Stimulated activated CD8-positive, alpha-beta memory T cell treated with anti-CD3 and anti-CD28 coated beads, Interleukin-7, amount 100 ng/mL, for 24 hours (primary cell): Measurements from ENCODE around the gene CNTNAP2.

Experiments
- DNase-seq: peaks from one replicate; pipeline ENCODE4 v3.0.0-alpha.2; 2020; ENCODE audit warnings: low read depth

CNTNAP2 gene

GRCh38 chr7:148153616-148154284 lies 2037.1 kb downstream of the CNTNAP2 start:
- no peak for DNase-seq

- no peak for DNase-seq
Measured at GRCh38 chr7:148155000-148155399, 2038.4 kb downstream of the CNTNAP2 start.

DNA sequence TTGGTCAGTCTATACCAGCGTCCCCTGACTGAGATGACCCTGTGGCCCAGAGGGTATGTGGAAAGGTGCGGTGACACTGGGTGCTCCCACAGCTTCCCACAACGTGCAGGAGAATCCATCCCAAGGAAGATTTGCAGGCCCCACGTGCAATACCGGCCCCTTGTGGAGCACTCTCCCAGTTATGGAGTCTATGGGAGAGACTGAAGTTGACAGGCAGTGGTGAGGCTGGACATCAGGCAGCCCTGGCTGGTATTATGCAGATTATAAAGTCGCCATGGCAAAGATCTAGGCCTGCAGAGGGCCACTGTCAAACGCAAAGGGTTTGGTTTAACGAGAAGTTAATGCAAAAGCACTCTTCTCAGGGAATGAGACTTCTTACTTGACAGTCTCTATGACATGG lies 2039.2 kb downstream of the CNTNAP2 start:
- no peak for DNase-seq

DNA sequence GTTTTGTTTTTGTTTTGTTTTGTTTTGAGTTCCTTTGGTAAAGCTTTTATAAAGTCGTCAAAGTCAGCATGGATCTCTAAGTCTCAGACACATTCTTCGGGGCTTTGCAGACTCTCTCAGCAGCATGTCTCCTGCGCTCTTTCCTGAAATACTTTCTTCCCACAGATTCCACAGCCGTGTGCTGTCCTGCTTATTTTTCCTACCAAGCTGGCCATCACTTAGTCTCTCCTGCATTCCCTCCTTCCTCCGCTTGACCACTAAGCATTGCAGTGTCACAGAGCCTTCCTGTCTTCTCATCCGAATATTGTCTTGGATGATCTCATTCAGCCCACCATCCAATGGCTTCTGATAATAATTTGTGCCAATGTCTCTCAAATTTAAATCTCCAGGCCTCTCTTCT lies 2039.6 kb downstream of the CNTNAP2 start:
- DNase-seq: no peak

GRCh38 chr7:148159331-148159730 lies 2042.7 kb downstream of the CNTNAP2 start:
- DNase-seq: no peak

DNA sequence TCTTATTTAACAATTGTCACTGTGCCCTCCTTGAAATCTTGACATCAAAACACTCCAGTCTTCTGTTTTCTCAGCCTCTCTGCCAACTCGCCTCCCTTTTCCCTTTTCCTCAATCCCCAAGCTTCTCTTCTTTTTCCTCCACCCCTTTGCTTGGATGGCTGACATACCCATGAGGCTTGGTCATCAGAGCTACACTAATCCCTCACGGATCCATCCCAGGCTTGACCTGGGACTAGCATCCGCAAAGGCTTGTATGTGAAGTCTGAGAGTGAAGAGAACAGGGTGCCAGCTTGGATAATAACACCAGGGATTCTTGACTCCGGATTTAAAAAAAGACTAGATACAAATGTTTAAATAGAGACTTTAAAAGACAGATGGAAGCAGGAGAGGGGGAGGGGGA lies 2045.2 kb downstream of the CNTNAP2 start:
- DNase-seq: no peak

GRCh38 chr7:148162808-148163207 lies 2046.2 kb downstream of the CNTNAP2 start:
- DNase-seq: no peak

DNA sequence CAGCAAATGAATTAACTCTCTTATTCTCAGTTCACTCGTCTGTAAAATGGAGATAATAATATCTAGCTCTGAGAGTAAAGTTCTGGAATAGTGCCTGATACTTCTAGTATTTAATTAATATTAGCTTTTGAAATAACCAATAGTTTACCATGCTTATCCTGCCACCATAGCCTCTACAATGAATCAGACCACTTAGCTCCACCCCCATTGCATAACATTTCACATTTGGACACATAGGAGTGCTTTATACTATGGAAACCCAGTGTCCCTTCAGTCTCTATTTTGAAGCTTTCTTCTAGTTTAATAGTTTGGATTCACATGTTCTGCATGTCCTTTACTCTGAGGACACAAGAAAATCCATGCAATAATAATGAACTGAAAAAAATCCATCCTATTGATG lies 2046.6 kb downstream of the CNTNAP2 start:
- no peak for DNase-seq

DNA sequence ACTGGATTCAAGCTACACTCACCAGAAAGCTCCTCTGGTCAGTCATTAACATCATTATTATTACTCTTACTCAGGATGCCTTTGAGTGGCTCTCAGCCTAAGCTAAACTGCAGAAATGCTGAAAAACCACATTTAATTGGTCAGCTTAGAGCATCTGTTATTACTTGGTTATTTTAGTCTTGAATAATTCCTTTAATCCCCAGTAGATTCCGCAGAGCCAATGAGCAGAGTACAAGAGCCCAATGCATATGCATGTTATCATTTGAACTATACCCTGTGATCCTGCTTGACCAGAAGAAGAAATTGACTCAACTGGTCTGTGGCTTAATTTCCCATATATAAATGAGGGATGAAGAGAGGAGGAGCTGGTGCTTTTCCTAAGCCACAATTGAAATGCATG lies 2056.3 kb downstream of the CNTNAP2 start:
- DNase-seq: no peak

DNA sequence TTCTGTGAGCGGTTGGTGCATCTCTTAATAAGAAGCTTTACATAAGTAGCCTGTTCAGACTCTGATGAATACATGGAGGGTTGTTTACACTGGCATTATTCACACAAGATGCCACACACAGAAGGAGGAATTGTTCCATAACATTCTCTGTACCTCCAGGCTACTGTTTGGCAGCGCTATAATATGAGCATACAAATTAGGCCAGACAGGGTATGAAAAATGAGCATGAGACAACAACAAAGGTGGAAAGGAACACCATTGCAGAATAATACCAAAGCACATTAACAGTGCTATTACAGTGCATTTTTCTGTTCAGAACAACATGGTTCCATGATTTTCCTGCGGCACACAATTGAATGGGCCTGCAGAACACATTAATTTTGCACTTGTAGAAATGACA lies 2056.8 kb downstream of the CNTNAP2 start:
- no peak for DNase-seq

DNA sequence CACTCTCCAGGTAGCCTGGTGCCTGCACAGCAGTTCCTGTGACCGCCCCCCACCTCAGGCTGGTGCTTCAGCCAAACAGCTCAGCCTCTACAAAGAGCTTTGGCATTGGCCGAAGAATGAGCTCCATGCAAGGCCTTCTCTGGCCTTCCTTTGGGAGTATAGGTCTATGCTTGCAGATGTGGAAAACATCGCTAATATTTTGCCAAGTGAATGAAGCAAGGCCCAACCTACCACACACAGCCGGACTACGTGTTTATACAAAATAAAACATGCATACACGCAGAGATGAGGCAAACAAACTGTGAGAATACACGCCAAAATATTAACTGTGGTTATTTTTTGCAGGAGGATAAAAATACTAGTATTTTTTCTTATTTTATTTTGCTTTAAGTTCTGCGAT lies 2057.8 kb downstream of the CNTNAP2 start:
- DNase-seq: no peak

GRCh38 chr7:148175512-148175911 lies 2058.9 kb downstream of the CNTNAP2 start:
- no peak for DNase-seq

DNA sequence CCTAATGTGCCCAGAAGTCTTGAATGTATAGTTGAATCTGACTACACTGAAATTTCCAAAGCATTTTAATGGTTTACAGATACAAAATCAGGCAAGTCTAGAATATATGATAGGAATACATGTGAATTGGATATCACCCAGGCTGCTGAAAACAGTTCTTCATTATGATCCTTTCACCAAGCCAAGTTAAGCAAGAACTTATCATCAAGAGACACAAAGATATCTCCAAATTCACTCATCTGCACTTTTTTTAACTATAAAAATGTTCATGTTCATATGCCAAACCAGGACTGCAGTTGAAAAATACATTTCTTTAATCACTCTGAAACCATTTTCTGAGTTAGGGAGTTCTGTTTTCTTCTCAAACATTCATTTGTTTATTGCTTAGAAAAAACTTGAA lies 2061.4 kb downstream of the CNTNAP2 start:
- DNase-seq: no peak

- no peak for DNase-seq
Measured at GRCh38 chr7:148180075-148180474, 2063.5 kb downstream of the CNTNAP2 start.

DNA sequence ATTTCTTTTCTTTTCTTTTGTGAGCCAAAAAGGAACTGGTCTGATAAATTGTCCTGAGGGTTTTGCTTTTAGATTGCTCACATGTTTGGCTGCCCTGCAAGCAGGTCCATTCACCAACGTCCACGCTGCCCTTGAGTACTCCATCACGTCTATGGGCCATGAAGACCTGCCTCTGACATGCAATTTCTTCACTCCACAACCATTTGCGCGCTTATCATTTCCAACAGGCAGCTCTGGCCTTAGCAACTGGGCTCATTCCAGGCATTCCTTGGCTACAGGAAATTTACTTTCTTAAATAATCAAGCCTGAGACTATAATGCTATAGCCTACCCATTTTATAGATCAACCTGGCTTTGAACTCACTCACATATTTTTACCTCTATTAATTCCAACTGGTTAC lies 2065.7 kb downstream of the CNTNAP2 start:
- no peak for DNase-seq

DNA sequence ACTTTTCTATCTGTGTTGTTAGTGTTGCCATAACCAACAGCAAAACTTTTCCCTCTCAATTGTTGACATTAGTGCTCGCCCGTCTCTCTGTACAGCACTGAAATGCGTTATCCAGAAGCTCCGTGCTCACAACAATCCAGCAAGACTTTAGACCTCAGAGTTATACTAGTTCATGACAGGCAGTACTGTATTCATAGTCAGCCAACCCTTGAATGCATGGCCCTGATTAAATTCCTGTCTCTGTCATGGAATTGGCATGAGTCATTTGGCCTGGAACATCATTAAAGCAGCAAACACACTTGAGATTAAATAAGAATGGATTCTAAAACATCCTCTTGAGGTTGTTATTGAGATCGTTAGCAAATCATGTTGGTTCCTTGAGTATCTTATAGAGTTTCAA lies 2068.4 kb downstream of the CNTNAP2 start:
- DNase-seq: no peak

- no peak for DNase-seq
Measured at GRCh38 chr7:148187471-148187870, 2070.9 kb downstream of the CNTNAP2 start.

DNA sequence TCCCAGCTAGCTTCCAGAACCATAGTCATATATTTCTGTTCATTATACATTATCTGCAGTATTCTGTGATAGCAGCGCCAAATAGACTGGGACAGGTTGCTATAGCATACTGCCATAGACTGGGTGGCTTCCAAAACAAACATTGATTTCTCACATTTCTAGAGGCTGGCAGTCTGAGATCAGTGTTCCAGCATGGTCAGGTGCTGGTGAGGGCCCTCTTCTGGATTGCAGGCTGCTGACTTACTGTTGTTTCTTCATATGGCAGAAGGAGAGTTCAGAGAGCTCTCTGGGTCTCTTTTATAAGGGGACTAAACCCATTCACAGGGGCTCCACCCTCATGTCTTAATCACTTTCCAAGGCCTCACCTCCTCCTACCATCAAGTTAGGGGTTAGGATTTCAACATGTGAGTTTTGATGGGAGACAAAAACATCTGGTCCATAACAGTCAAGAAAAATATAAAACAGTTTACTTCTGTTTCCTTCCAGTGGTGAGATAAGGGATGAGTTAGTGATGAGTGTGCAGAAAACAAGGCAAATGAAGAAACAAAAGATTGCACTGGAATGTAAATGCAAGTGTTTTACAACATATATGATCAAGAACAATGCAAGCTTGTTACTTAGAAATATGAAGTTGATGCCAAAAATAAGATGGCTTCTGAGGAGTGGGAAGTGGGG lies 2074.9 kb downstream of the CNTNAP2 start:
- DNase-seq: no peak

DNA sequence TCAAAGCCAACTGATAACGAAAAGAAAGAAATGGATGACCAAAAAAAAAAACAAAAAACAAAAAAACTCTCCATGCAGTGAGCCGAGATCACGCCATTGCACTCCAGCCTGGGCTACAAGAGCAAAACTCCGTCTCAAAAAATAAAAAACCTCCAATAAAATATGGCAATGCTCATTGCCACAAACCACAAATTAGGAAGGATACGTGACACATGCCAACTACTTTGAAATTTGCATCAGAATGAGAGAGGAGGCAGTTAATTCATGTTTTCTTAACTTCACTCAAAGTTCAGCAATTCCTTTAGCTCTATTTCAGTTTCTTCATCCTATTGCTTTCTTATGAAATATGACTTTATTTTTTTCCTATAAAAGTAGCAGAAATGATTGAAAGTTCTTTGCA lies 2075.9 kb downstream of the CNTNAP2 start:
- no peak for DNase-seq

GRCh38 chr7:148201992-148202391 lies 2085.4 kb downstream of the CNTNAP2 start:
- no peak for DNase-seq

- no peak for DNase-seq
Measured at GRCh38 chr7:148204639-148205304, 2088.2 kb downstream of the CNTNAP2 start.

DNA sequence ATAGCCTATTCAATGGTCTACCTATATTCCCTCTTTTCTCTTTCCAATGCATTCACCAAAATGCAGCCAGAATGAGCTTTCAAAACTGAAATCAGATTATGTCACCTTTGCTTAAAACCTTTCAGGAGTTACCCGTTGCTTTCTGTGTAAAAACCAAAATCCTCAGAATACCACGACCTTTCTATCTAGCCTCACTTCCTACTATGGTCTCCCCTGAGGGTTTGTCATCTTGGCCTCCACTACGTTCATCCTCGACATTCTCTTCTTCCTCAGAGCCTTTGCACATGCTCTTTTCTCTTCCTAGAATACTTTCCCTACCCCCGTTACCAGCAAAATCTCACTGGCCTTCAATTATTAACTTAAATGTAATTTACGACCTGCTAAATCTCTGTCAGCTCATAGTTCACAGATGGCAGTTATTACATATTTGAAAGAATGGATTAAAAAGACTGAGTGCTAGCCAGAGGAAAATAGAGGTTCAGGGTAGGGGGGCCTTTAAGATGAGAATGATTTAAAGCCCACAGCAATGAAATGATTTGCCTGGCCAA lies 2093.1 kb downstream of the CNTNAP2 start:
- DNase-seq: no peak

DNA sequence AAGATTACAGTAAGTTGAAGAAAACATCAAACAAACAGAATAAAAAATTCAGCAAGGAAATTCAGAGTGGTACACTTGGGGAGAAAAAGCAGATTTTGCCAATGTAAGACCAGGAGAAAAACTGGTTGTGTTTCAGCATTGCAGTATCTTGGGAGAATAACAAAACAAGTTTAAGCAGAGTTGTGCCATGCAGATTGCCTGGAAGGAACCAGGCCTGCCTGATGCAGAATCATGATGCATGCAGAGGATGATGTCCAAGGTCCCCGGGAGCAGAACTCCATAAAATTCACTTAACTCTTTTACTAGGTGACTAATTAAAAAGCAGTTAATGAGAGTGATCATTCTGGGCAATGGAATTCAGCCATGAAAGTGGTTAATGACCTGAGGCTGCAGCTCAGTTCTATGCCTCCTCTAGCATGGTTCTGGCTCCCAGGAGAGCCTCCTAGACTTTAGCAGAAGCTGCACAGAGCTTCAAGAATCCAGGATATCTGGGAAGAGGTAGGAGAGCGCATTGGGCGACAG lies 2094.3 kb downstream of the CNTNAP2 start:
- no peak for DNase-seq
